ENCODE data around the gene SIRT6.
"Not testable (repeated sequence)": the region's sequence is repeated elsewhere in the genome, so short reads cannot be mapped to it uniquely, and the experiment has no call there.

Gene SIRT6

GRCh38 chr19:4199699-4200293 is 17.4 kb upstream of the SIRT6 start:
- no peak for DNase-seq (ENCODE audit: low read depth, low spot score)

DNA sequence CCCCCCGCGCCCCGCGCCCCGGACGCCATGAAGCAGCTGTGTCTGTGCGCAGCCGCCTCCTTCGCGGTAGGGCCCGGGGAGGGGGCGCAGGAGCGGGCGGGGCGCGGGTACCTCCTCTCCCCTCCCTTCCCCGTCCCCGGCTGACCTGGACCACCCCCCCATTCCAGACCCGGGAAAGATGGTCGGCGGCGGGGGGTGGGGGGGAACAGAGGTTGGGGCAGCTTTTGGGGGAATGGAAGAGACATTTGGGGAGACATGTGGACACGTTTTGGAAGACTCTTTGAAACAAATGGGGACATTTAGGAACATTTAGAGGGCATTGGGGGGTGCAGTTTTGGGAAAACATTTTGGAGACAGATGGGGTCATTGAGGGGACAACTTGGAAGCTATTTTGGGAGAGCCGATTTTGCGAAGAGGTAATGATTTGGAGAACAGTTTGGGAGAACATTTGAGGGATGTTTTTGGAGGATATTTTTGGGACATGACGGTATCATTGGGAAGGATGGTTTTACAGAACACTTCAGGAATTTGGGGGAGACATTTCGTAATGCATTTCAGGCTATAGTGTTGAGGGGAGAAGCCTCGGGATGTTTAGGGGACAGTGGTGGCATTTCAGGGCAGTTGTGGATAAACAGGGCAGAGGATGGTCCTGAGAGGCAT is 16.2 kb upstream of the SIRT6 start:
- DNase-seq (ENCODE audit: low read depth, low spot score): no peak

DNA sequence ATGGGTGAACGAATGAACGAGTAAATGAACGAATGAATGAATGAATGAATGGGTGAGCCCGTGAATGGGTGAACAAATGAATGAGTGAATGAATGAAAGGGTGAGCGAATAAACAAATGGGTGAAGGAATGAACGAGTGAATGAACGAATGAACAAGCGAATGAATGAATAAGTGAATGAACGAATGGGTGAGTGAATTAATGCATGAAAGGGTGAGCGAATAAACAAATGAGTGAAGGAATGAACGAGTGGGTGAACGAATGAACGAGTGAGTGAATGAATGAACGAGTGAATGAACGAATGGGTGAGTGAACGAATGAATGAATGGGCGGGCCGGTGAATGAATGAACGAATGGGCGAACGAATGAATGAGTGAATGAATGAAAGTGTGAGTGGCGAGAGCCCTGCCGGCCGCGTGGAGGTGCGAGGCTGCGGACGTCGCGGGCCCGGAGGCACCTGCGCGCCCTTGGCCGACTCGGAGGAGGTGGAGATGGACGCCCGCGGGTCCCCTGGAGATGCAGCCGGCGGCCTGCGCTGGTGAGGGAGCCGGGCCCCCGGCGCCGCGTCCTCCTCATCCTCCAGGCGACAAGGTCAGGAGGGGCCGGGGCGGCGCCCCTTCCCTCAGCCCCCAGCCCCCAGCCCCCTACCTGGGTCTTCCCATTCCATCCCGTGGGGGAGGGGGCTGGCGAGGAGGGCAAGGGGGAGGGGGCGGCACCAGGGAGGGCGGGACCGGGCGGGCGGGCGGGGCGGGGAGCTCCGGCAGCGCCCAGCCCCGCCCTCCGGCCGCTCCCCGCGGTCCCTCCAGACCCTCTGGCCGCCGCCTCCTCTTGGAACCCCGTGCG is 15.5 kb upstream of the SIRT6 start:
- peak; percentile 14 for DNase-seq (ENCODE audit: low read depth, low spot score)

DNA sequence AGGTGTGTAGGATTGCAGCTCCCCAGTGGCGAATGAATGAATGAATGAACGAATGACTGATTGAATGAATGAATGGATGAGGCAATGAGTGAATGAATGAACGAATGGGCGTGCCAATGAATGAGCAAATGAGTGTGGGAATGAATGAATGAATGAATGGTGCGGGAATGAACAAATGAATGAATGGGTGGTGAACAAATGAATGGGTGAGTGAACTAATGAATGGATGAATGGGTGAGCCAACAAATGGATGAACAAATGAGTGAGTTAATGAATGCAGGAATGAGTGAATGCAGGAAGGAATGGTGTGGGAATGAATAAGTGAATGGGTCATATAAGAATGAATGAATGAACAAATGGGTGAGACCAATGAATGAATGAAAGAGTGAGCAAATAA is 14.9 kb upstream of the SIRT6 start:
- DNase-seq (ENCODE audit: low read depth, low spot score): no peak

DNA sequence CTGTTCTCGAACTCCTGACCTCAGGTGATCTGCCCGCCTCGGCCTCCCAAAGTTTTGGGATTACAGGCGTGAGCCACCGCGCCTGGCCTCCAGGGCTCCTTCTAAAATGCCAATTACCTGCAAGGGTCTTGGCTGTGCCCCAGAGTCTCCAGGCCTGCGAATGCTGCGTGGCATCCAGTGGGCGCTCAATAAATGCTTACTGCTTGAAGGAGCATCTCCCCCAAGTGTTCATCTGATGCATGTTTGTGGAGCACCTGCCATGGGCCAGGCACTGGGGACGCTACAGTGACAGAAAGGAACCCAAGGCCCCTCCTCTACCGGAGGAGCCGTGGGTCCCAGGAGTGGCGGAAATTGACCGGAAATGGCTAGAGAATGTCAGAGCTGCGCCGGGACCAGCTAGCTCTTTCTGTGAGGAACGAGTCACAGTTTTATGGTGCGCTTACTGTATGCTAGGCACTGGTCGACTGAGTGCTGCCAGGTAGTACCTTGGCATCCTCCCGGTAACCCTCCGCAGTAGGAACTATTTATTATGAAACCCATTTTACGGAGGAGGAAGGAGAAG is 14.3 kb upstream of the SIRT6 start:
- DNase-seq (ENCODE audit: low read depth, low spot score): no peak

DNA sequence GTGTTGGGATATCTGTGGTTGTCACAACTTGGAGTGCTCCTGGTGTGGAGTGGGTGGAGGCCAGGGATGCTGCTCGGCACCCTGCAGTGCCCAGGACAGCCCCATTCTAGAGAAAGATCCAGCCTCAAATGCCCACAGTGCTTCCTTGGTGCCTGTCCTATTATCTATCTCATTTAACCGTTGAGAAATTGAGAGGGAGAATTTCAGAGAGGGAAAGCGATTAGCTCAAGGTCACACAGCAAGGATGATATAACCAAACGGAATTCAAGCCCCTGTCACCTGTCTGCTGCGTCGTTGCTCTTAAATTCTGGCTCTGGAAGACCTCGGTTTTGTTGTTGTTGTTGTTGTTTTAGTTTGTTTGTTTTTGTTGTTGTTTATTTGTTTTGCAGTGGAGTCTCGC is 13.6 kb upstream of the SIRT6 start:
- no peak for DNase-seq (ENCODE audit: low read depth, low spot score)

DNA sequence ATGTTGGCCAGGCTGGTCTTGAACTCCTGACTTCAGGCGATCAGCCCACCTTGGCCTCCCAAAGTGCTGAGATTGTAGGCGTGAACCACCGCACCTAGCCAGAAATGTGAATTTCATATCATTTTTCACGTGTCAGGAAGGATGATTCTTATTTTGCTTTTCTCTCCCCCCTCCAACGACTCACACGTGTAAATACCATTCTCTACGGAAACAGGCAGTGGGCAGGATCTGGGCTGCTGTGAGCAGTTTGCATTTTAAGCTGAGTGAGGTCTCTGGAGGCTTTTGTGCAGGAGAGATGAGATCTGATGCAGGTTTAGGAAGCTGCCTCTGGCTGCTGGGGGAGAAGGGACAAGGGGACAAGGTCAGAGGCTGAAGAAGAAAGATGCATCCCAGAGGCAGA is 12.0 kb upstream of the SIRT6 start:
- no peak for DNase-seq (ENCODE audit: low read depth, low spot score)

DNA sequence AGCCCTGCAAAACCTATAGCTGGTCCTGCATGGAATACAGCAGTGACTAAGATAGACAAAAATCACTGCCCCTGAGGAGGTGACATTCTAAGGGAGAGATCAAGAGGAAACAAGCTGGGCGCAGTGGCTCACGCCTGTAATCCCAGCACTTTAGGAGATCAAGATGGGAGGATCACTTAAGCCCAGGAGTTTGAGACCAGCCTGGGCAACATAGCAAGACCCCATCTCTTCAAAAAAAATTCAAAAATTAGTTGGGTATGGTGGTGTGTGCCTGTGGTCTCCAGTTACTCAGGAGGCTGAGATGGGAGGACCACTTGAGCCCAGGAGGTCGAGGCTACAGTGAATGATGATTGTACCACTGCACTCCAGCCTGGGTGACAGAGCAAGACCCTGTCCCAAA is 10.2 kb upstream of the SIRT6 start:
- not testable (repeated sequence) for DNase-seq (ENCODE audit: low read depth, low spot score)

DNA sequence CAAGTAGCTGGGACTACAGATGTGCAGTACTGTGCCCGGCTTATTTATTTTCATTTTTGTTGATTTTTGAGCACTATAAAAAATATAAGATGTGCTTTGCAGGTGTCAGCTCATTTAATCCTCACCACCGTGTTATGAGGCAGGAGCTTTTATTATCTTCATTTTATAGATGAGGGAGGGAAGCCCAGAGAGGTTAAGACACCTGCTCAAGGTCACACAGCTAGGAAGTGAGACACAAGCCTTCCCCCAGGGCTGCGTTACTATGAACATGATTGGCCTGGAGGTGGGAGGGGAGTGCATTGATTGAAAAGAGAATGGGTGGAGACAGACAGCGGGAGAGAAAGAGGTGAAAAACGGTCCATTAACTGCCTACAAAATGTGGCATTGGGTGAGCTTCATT is 7.3 kb upstream of the SIRT6 start:
- no peak for DNase-seq (ENCODE audit: low read depth, low spot score)

DNA sequence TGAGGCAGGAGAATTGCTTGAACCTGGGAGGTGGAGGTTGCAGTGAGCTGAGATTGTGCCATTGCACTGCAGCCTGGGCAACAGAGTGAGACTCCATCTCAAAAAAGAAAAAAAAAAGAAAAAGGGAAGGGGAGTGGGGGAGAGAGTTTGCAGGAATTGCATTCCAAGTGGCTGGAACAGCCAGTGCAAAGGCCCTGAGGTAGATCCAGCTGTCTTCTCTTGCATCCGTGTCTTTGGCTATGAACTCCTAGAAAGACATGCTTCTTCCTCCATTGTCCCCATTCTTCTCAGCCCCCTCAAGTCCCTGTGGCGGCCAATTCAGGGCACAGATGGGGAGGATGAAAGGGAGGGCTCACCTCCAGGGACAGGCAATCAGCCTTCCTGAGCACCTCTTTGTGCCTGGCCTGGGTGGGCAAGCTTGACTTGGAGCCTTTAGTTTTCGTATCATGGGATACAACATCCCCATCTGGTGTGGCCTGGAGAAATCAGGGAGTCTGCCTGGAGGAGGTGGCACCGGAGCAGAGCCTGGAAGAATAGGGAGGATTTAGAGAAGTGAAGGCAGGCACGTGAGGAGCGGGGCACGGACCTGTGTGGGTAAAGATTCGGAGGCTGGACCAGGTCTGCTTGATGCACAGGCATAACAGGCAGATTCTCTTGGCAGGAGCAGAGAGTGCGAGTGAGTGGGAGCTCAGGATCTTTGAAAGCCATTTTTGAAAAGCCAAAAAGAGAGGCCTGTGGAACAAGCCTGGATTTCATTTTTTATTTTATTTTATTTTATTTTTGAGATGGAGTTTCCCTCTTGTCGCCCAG is 5.2 kb upstream of the SIRT6 start:
- DNase-seq (ENCODE audit: low read depth, low spot score): no peak

DNA sequence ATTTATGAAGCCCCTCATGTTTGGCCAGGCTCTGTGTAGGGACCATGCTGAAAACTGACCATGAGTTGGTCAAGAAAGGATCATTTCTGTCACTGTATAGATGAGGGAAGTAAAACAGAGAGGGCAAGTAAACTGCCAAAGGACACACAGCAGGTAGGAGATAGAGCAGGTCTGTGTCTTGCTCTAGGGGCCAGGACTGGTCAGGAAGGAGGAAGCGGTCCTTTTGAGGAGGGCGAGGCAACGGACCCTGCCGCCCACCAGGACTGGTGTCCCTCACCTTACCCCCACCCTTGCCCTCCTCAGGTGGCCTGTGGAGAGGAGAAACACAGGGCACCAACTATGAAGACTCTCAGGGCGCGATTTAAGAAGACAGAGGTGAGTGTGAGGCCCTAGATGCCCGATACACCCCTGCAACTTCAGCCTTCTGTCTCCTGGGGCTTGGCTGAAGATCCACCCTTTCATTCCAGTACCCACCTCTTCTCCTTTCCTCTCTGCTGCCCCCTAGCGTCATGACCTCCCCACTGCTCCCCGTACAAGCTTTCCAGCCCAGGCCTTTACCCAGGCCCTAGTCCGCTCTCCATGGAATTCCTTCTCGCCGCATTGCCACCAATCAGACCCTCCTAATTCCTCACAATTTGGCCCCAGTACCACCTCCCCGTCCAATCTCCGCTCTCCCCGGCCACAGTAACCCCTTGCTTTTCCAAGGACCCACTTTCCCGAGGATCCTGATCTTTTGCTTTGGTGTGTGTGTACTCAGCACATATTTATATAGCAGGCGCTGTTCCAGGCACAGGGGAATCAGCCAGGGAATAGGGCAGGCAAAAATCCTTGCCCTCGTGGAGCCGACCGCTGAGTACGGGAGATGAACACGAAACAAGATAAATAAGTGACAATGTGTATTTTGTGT is 4.0 kb upstream of the SIRT6 start:
- peak; percentile 83 for DNase-seq (ENCODE audit: low read depth, low spot score)

DNA sequence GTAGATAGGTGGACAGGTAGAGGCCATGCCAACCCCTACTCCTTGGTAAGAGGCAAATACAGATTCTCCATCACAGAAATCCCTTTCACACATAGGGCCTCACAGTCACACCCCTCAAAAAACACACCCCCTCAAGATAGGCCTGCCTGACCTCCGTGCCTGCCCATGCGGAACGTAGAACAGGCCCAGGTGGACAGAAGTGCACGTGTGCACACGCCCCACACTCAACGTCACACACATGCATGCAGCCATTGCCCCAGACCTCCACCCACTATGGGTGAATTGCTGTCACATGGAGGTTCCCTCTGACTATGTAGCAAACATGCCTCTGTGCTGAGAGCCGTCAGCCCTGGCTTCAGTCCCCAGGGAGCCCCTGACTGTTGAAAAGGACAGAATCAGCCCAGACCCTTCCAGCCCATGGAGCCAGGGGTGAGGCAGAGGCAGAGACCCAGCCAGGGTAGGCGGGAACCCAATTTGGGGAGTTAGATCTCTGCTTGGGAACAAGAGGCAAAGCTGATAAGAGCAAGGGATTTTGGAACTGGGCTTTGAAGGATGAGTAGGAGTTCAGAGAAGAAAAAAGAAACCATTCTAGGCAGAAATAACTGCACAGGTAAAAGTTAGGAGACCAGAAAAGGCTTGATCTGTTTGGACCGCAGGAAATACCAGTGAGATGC is 3.2 kb upstream of the SIRT6 start:
- DNase-seq (ENCODE audit: low read depth, low spot score): no peak

- DNase-seq (ENCODE audit: low read depth, low spot score): no peak
Measured at GRCh38 chr19:4184718-4185352, 2.5 kb upstream of the SIRT6 start.

DNA sequence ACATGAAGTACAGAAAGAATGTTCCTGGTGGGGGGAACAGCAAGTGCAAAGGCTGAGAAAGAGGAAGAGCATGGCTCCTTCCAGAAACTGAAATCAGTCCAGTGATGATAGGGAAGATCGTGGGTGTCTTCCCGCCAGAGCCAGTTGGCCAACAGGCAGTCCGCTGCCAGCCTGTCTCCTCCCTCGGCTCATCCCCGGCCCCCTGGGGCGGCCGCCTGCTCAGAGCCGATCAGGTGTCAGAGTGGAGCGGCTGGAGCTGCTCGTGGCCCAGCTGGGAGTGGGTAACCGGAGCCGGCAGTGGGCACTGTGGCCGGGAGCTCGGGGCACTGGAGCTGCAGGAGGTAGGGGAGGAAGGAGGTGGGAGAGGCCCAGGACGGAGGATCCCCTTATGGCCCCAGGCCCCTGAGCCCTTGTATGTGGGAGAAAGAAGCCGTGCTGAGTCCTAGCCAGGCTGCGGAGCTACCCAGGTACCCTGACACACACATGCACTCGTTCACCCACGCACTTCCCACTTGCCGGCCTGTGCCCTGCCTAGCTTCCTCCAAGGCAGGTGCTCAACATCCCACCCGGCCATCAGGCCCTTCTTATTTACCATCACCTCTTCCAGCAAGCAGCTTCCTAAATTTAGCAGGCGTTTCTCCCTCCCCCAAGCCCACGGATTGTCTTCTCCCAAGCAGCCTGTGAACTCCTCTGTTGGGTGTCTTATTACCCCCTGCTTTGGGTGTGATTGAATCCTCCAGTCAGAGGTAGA is 1.8 kb upstream of the SIRT6 start:
- DNase-seq (ENCODE audit: low read depth, low spot score): no peak

DNA sequence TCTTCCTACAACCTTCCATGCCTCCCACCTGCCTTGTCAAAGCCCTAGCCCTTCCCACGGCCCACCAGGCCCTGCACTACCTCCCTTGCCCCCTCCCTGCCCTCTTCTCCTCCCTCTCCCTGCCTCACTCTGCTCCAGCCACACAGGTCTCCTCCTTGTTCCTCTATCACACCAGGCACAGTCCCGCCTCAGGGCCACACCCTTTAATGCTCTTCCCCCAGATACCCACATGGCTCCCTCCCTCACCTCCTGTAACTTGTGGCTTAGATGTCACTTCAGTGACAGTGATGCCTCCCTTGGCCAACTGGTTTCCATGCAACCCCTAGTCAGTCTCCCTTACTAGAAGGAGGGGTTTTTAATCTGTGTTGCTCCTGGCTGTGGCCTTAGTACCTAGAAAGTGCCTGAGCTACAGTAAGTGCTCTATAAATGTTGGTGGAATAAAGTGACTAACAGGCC is 1.3 kb downstream of the SIRT6 start:
- DNase-seq (ENCODE audit: low read depth, low spot score): no peak

GRCh38 chr19:4178990-4179389 is 3.4 kb downstream of the SIRT6 start:
- no peak for DNase-seq (ENCODE audit: low read depth, low spot score)

DNA sequence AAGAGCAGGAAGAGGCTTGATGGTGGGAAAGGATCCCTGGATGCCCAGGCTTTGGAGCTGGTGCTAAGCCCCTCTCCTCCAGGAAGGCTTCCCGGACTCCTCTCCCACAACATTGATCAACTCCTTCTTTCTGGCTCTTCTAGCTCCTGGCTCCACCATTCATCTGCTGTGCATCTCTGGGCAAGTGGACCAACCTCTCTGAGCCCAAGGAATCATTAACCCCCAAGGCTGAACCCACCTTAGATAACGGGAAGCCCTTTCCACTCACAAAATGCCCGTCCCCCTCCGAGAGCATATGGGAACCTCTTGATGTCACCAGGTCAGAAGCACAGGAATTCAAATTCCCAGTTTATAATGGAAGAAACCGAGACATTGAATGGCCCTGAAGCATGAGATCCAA is 5.2 kb downstream of the SIRT6 start:
- no peak for DNase-seq (ENCODE audit: low read depth, low spot score)

- no peak for DNase-seq (ENCODE audit: low read depth, low spot score)
Measured at GRCh38 chr19:4175669-4175931, 6.8 kb downstream of the SIRT6 start.

Data from astrocyte of the hippocampus (primary cell).